ENCODE measurements around the gene DDX17.

DDX17 gene

GRCh38 chr22:38452373-38453065, 53.6 kb downstream of the DDX17 start:
- TF ChIP-seq GATA2 (IDR thresholded peaks at IDR 0.05; ENCODE audit: low read depth, low read length) (no peak), GATA3 (IDR thresholded peaks at IDR 0.05; ENCODE audit: low read depth, low read length) (no peak)

GRCh38 chr22:38451864-38452263, 54.2 kb downstream of the DDX17 start:
- TF ChIP-seq GATA3 (IDR thresholded peaks at IDR 0.05; ENCODE audit: low read depth, low read length) (no peak), GATA2 (IDR thresholded peaks at IDR 0.05; ENCODE audit: low read depth, low read length) (no peak)

DNA sequence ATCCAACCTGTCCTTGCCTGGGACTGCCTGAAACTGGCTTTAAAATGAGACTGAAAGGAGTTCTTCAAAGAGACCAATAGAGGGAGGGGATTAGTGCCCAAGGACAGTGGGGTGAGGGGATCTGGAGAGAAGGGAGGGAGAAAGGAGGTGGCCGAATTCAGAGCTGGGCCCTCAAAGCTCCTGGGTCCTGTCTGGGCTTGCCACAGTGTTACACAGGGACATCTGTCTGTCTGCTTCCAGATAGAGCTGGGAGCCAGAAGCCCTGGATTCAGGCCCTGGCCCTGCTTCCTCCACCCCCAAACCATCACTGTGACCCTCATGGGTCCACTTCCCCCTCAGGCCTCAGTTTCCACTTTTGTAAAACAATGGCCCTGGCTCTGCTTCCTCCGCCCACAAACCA, 54.7 kb downstream of the DDX17 start:
- no peak for TF ChIP-seq GATA2 (IDR thresholded peaks at IDR 0.05; ENCODE audit: low read depth, low read length)
- no peak for TF ChIP-seq GATA3 (IDR thresholded peaks at IDR 0.05; ENCODE audit: low read depth, low read length)

GRCh38 chr22:38450234-38450797, 55.8 kb downstream of the DDX17 start:
- TF ChIP-seq GATA2 (IDR thresholded peaks at IDR 0.05; ENCODE audit: low read depth, low read length) = no peak
- no peak for TF ChIP-seq GATA3 (IDR thresholded peaks at IDR 0.05; ENCODE audit: low read depth, low read length)

DNA sequence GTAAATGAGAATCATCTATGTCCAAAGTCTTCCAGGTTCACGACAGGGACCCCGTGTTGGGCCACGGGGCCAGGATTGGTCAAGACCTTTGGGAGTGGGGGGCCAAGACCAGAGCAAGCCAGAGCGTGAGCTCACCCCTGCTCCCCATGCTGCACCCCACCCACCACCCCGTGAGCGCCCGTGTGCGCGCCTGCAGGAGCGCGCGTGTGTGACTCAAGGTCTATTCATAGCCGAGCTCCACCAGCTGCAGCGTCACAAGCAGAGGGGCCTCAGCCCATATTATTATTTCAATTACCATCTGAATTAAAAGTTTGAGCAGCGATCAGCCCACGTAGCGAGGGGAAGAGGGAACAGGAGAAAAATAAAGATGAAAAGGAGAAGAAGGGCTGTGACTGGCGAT, 56.3 kb downstream of the DDX17 start:
- no peak for TF ChIP-seq GATA2 (IDR thresholded peaks at IDR 0.05; ENCODE audit: low read depth, low read length)
- TF ChIP-seq GATA3 (IDR thresholded peaks at IDR 0.05; ENCODE audit: low read depth, low read length) = no peak

GRCh38 chr22:38448945-38449745, 57.0 kb downstream of the DDX17 start:
- TF ChIP-seq GATA2 (IDR thresholded peaks at IDR 0.05; ENCODE audit: low read depth, low read length) (no peak), GATA3 (IDR thresholded peaks at IDR 0.05; ENCODE audit: low read depth, low read length) (no peak)

- TF ChIP-seq GATA3 (IDR thresholded peaks at IDR 0.05; ENCODE audit: low read depth, low read length) (no peak), GATA2 (IDR thresholded peaks at IDR 0.05; ENCODE audit: low read depth, low read length) (no peak)
These were observed 60.0 kb downstream of the DDX17 start for GRCh38 chr22:38446018-38446601.

DNA sequence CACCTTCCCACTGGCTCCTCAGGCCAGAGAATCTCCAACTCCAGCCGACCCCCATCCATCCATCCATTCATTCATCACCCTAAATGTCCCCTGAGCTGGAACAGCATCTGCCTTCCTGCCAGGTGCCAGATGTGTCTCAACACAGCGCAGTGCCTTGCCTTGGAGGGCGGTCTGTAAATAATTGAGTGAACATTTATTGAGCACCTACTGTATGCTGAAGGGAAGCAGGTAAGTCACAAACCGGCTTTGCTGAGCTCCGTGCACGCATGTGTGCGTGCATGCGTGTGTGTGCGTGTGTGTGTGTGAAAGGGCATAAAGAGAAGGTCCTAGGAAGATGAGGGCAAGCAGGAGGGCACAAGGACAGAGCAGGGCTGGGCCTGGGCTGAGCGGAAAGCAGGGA, 61.3 kb downstream of the DDX17 start:
- TF ChIP-seq GATA3 (IDR thresholded peaks at IDR 0.05; ENCODE audit: low read depth, low read length) (no peak), GATA2 (IDR thresholded peaks at IDR 0.05; ENCODE audit: low read depth, low read length) (no peak)

GRCh38 chr22:38443628-38444521, 62.2 kb downstream of the DDX17 start:
- TF ChIP-seq GATA2 (IDR thresholded peaks at IDR 0.05; ENCODE audit: low read depth, low read length) (no peak), GATA3 (IDR thresholded peaks at IDR 0.05; ENCODE audit: low read depth, low read length) (no peak)

- no peak for TF ChIP-seq GATA2 (IDR thresholded peaks at IDR 0.05; ENCODE audit: low read depth, low read length)
These were observed 63.0 kb downstream of the DDX17 start for GRCh38 chr22:38442967-38443627.

- TF ChIP-seq GATA3 (IDR thresholded peaks at IDR 0.05; ENCODE audit: low read depth, low read length) (no peak), GATA2 (IDR thresholded peaks at IDR 0.05; ENCODE audit: low read depth, low read length) (no peak)
These were observed 64.4 kb downstream of the DDX17 start for GRCh38 chr22:38441620-38442287.

- TF ChIP-seq GATA3 (IDR thresholded peaks at IDR 0.05; ENCODE audit: low read depth, low read length) (no peak), GATA2 (IDR thresholded peaks at IDR 0.05; ENCODE audit: low read depth, low read length) (no peak)
These were observed 65.3 kb downstream of the DDX17 start for GRCh38 chr22:38440747-38441350.

Data from SH-SY5Y (cell line).